Uterus (tissue), 2 donors: ENCODE measurements around the gene DIAPH3.

Experiments
- CTCF ChIP-seq, 4 experiments: fragments of 200-600 bp in 2 of 4; fragments of 450-650 bp in 2 of 4; sonication (generic) in 2 of 4; IDR thresholded peaks; one replicate each; pipeline ENCODE4 v1.5.1; 2016 to 2019; ENCODE audit warnings: antibody characterized with exemption in 4 of 4, mild to moderate bottlenecking in 2 of 4, moderate library complexity in 1 of 4
- POLR2A ChIP-seq, 2 donors: fragments of 450-650 bp; IDR thresholded peaks; one replicate each; pipeline ENCODE4 v1.6.1; 2016; ENCODE audit warnings: antibody characterized with exemption in 2 of 2, mild to moderate bottlenecking in 1 of 2, moderate library complexity in 1 of 2

- TF ChIP-seq POLR2A (IDR thresholded peaks at IDR 0.05) (no peak), CTCF (IDR thresholded peaks at IDR 0.05) (no peak)
Measured at GRCh38 chr13:59696271-59696670, 467.5 kb downstream of the DIAPH3 start.
